Activated T-helper 1 cell treated with anti-CD3 and anti-CD28 coated beads, Interleukin-12 subunit alpha, Interleukin-12 subunit beta, Interleukin-2, Interleukin-4 antibody, amounts not matched to agents 30 ng/mL and 10 ng/mL and 1 ng/mL, durations not matched to agents 14 hours and 24 hours and 36 hours (primary cell): ENCODE results near the gene CTNND2. TPM values are rescaled to one million over a fixed set of nuclear protein-coding genes. Genes with fewer than 3 reads are reported as not detected.
"Not testable (repeated sequence)": the region's sequence is repeated elsewhere in the genome, so short reads cannot be mapped to it uniquely, and the experiment has no call there.

ENCODE experiments used
- DNase-seq: peaks from one replicate; pipeline ENCODE4 v3.0.0; 2021; ENCODE audit warnings: low spot score
- H3K27ac Mint-ChIP-seq: one replicate; pipeline ENCODE4 v1.8.0; 2021; ENCODE audit warnings: mild to moderate bottlenecking, mixed read lengths
- H3K27me3 Mint-ChIP-seq: one replicate; pipeline ENCODE4 v1.8.0; 2022; ENCODE audit warnings: mild to moderate bottlenecking, moderate library complexity, mixed read lengths; ENCODE audit not compliant: insufficient read depth
- H3K36me3 Mint-ChIP-seq: one replicate; pipeline ENCODE4 v1.8.0; 2021; ENCODE audit warnings: low read depth, mixed read lengths
- H3K4me1 Mint-ChIP-seq: one replicate; pipeline ENCODE4 v1.8.0; 2021; ENCODE audit warnings: low read depth, mixed read lengths
- H3K4me3 Mint-ChIP-seq: one replicate; pipeline ENCODE4 v1.8.0; 2021; ENCODE audit warnings: mild to moderate bottlenecking, moderate library complexity, mixed read lengths
- H3K9me3 Mint-ChIP-seq: one replicate; pipeline ENCODE4 v1.8.0; 2021; ENCODE audit warnings: mixed read lengths
- intact Hi-C: fragments of 100-400 bp; cut with micrococcal nuclease; formaldehyde crosslinking; loops from one replicate; pipeline ENCODE4 v1.15.1; 2024
- total RNA-seq: library from RNA; stranded (reverse); gene quantifications from 2 replicates; pipeline ENCODE4 v1.2.3, GENCODE V29; 2022

CTNND2 gene
- total RNA-seq, 1 donor from 2014 or later, result not detected

DNA sequence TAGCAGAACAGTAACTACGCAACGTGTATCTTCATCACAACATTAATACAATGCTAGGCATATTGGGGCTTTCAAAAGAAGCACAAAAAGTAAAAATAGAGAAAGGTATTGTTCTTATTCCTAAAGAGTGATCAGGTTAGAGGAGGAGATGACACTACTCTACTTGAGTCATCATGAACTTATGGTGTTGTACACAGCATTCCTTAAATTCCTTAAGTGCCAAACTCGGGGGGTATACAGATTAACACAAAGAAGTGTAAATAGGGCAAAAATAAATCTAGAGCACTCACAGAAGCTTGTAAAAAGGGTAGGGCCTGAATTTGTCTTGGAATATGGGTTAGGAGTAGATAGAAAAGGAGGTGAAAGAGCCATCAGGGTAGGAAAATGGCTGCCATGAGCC lies 835.2 kb downstream of the CTNND2 start:
- no peaks in the 10 kb centered on the region for H3K4me1 Mint-ChIP-seq
- no peaks in the 10 kb centered on the region for H3K27me3 Mint-ChIP-seq
- no peak overlapping the region for H3K4me3 Mint-ChIP-seq
- no peaks in the 10 kb centered on the region for H3K36me3 Mint-ChIP-seq
- H3K9me3 Mint-ChIP-seq, result no peaks in the 10 kb centered on the region
- no peak for DNase-seq
- intact Hi-C loops, result loop anchor here (10.0 kb wide), 1 partner anchor 154 kb away; no protein-coding TSS in a partner anchor
- H3K27ac Mint-ChIP-seq, result no peak overlapping the region

DNA sequence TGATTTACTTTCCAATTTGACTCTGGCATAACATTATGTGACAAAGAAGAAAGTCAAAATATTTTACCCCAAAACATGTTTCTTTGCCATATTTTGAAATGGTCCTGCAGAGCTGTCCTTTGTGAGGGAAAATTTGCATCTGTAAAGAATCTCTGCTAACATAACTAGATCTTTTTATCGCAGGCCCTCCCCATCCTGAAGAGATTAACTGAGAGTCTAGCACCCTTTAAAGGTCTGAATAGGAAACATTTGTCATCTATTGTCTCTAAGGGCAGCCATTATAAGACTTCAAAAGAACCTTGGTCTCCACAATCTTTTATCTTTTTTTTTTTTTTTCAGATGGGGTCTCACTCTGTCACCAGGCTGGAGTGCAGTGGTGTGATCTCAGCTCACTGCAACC lies 838.5 kb downstream of the CTNND2 start:
- H3K36me3 Mint-ChIP-seq, result not testable (repeated sequence)

DNA sequence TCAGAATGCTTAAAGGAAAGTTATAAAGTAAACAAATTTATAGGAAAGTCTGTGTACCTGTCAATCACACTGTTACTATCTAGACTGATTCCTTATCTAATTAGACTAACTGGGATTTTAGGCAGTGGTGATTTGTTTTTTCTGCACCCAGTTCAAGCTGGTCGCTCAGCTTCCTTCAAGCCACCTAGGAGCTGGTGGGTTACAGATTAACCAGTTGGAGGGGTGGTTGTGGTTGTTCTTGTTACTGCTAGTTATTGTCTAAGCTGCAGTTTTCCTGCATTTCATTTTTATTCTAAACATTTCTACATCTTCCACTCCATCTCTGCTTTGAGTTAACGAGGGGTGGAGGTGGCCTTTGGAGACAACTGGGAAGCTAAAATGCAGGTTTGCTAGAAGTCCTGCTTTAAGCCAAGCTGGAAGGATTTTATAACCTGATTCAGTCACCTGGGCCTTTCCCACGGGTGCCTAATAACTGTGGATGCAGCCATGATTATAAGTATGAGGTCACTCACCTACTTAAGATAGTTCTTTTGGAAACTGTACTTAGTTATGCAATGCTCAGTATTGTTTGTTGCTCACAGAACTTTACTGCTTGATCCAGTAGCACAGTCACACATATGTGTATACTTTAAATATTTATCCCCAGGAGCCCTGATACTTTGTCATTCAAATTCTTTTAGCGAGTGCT lies 839.3 kb downstream of the CTNND2 start:
- Mint-ChIP-seq H3K4me3 (no peak overlapping the region), H3K27me3 (no peaks in the 10 kb centered on the region), H3K36me3 (no peaks in the 10 kb centered on the region), H3K9me3 (no peaks in the 10 kb centered on the region), H3K4me1 (no peaks in the 10 kb centered on the region), H3K27ac (no peak overlapping the region)
- DNase-seq, result no peak
- intact Hi-C loops, result loop anchor here (10.0 kb wide), 1 partner anchor 150 kb away; no protein-coding TSS in a partner anchor

More for the DNA sequence above, 838.5 kb downstream of the CTNND2 start:
- not testable (repeated sequence) for DNase-seq, H3K4me3 Mint-ChIP-seq, H3K4me1 Mint-ChIP-seq, H3K27me3 Mint-ChIP-seq, H3K9me3 Mint-ChIP-seq, H3K27ac Mint-ChIP-seq
- intact Hi-C loops, result loop anchor here (10.0 kb wide), 1 partner anchor 151 kb away; no protein-coding TSS in a partner anchor

DNA sequence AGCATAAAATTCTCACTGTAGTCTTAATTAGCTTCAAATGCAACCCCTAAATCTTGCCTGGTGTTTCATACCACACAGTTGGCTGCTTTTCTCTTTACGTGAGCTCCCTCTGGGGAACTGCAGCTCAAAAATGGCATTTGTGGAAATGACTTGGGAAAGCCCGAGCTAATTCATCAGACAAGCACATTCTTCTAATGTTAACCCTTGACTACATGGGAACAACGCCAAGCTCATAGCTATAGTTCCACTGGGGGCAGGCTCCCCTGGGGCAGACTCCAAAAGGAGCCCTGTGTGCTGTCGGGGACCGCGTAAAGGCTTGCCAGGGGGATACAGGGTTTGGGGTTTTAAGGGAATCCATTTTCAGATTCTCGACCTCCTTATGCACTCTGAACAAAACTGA lies 841.8 kb downstream of the CTNND2 start:
- intact Hi-C loops, result loop anchor here (10.0 kb wide), 1 partner anchor 148 kb away; no protein-coding TSS in a partner anchor
- H3K4me1 Mint-ChIP-seq, result no peaks in the 10 kb centered on the region
- H3K4me3 Mint-ChIP-seq, result no peak overlapping the region
- H3K9me3 Mint-ChIP-seq, result no peaks in the 10 kb centered on the region
- no peaks in the 10 kb centered on the region for H3K36me3 Mint-ChIP-seq
- DNase-seq, result no peak
- H3K27ac Mint-ChIP-seq, result no peak overlapping the region
- H3K27me3 Mint-ChIP-seq, result no peaks in the 10 kb centered on the region

DNA sequence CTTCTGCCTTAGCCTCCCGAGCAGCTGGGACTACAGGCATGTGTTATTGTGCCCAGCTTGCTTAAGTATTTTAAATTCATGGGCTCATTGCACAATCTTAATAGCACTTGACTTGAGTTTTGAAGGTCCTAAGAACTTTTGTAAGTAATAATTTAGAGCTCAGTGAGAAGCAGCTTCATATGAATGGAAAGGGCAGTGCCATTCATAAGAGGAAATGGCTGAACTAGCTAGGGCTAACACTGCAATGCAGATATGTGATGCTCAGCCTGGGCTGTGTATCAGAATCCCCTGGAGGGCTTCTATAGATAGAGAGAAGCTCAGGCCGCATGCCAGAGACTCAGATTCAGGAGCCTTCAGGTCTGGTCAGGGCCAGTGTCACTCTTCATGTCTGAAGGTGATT lies 847.7 kb downstream of the CTNND2 start:
- no peak overlapping the region for H3K27ac Mint-ChIP-seq

DNA sequence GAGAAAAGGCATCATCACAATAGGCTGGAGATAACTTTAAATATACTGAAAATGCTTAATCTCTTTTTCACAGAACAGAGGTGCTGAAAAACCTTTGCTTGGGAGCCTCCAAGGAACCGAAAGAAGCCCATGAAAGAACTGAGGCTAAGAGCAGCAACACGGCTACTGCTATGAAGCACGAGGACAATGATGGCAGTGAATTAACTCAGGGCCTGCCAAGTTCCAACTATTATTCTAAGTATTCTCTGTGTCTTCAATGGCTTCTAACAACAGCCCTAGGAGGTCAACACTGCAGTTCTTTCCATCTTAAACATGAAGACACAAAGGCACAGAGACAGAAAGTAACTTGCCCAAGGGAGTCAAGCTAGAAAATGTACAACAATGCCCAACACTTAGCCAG lies 850.2 kb downstream of the CTNND2 start:
- Mint-ChIP-seq H3K27ac (no peak overlapping the region), H3K9me3 (no peaks in the 10 kb centered on the region), H3K36me3 (no peaks in the 10 kb centered on the region), H3K4me1 (no peaks in the 10 kb centered on the region), H3K27me3 (no peaks in the 10 kb centered on the region), H3K4me3 (no peak overlapping the region)
- no peak for DNase-seq
- intact Hi-C loops, result no loop called here

More for the DNA sequence above, 847.7 kb downstream of the CTNND2 start:
- Mint-ChIP-seq H3K4me3 (no peak overlapping the region), H3K36me3 (no peaks in the 10 kb centered on the region), H3K27me3 (no peaks in the 10 kb centered on the region), H3K9me3 (no peaks in the 10 kb centered on the region), H3K4me1 (no peaks in the 10 kb centered on the region)
- intact Hi-C loops, result no loop called here
- DNase-seq, result no peak

DNA sequence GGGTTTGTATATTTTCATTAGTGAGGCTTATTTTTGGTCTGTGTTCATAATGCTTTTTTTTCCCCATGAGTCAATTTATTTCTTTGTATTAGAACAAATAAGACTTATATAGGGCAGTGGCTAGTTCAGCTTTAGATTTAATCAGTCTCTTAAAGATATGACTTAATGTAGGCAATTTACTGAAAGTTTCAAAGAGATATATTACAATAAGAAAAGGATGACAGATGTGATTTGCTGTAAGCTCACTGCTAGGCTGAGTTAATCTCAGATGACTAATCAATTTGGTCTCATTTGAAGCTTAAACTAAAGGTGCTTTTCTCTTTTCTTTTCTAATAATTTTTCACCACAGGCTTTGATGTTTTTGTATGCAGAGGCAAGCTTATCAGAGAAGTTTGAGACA lies 851.4 kb downstream of the CTNND2 start:
- no peak for DNase-seq
- H3K36me3 Mint-ChIP-seq, result no peaks in the 10 kb centered on the region
- intact Hi-C loops, result no loop called here
- H3K4me3 Mint-ChIP-seq, result no peak overlapping the region
- H3K27ac Mint-ChIP-seq, result no peak overlapping the region
- H3K9me3 Mint-ChIP-seq, result no peaks in the 10 kb centered on the region
- H3K27me3 Mint-ChIP-seq, result no peaks in the 10 kb centered on the region
- no peaks in the 10 kb centered on the region for H3K4me1 Mint-ChIP-seq

DNA sequence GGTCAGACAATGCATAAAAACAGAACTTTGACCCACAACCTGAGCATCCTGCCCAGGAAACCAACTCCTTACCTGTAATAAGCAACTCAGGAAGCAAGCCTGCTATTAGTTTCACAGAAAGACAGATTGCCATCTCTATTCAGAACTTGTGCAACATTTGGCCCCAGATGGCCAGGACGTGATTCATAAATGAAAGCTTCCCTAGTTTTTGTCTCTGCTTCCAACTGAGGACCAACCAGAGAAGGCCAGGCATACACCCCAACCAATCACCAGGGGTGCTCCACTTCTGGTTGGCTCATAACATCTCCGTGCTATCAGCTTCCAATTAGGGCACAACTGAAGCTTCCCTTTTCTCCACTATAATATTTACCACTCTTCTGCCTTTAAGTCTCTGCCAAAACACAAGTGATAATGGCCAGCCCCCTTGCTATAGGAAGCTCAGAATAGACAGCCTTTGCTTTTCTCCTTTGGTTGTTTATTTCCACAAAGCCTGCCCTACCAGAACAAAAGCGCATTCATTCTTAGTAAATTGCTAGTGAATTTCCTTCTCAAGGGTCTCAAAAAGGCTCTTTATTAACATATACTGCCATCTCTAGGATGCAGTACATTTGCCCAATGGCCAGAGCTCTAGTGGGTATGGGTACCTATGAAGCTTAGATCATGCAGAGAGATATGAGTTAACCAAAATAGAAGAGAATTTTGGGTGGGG lies 853.5 kb downstream of the CTNND2 start:
- no peak overlapping the region for H3K27ac Mint-ChIP-seq
- H3K27me3 Mint-ChIP-seq, result no peaks in the 10 kb centered on the region
- H3K4me1 Mint-ChIP-seq, result no peaks in the 10 kb centered on the region
- no peak overlapping the region for H3K4me3 Mint-ChIP-seq
- DNase-seq, result no peak
- intact Hi-C loops, result no loop called here
- no peaks in the 10 kb centered on the region for H3K36me3 Mint-ChIP-seq
- H3K9me3 Mint-ChIP-seq, result no peaks in the 10 kb centered on the region

DNA sequence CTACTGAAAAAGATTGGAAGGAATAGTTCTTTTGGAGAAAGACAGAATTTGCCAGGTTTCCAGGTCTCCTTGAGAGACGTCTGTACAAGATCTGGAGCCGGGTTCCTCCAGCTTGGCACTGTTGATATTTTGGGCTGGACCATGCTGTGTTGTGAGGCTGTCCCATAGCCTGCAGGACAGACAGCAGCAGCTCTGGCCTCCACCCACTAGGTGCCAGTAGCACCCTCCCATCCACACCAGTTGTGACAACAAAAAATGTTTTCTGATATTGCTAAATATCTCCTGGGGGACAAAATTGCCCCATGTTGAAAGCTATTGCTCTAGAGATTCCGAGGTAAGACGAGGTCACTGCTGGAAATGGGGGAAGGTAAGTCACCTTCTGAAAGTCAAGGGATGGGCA lies 855.5 kb downstream of the CTNND2 start:
- Mint-ChIP-seq H3K27ac (no peak overlapping the region), H3K27me3 (no peaks in the 10 kb centered on the region), H3K36me3 (no peaks in the 10 kb centered on the region), H3K9me3 (no peaks in the 10 kb centered on the region), H3K4me1 (no peaks in the 10 kb centered on the region), H3K4me3 (no peak overlapping the region)
- intact Hi-C loops, result no loop called here
- no peak for DNase-seq

DNA sequence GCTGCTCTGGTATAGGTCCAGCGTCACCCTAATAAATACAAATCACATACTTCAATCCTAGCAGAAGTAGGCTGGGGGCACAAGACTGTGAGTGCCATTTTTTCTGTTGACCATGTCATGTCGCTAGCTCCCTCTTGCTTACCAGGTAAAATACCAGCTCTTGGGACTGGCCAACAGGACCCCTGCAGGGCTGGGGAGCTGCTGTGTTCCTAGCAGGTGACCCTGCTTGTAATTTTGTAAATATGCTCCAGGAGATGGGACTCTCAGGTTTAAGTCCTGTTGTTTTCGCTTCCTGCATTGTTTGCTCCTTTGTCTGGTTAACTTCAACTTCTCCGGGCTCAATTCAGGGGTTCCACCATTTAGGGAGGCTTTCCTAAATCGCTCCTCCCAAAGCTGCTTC lies 856.6 kb downstream of the CTNND2 start:
- Mint-ChIP-seq H3K9me3 (no peaks in the 10 kb centered on the region), H3K27ac (no peak overlapping the region), H3K4me1 (no peaks in the 10 kb centered on the region), H3K36me3 (no peaks in the 10 kb centered on the region), H3K27me3 (no peaks in the 10 kb centered on the region), H3K4me3 (no peak overlapping the region)
- intact Hi-C loops, result no loop called here
- DNase-seq, result no peak

DNA sequence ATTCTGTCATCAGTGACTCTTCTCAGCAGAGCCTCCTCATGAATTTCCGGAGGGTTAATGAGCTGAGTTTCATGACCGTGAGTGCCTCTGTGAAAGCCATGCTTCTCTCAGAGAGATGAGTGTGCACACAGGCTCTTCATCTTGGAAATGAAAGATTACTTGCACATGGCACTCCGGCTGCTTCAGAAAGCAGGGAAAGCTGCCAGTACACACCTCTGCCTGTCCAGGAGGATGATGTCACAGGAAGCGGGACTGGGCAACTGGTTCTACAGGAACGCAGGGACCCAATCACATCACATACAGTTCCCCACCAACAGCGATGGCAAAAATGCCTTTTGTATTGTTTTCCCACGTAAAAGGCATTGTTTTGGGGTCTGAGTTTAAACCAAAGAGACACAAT lies 857.2 kb downstream of the CTNND2 start:
- intact Hi-C loops, result no loop called here
- Mint-ChIP-seq H3K36me3 (no peaks in the 10 kb centered on the region), H3K27ac (no peak overlapping the region), H3K9me3 (no peaks in the 10 kb centered on the region), H3K27me3 (no peaks in the 10 kb centered on the region), H3K4me1 (no peaks in the 10 kb centered on the region), H3K4me3 (no peak overlapping the region)
- DNase-seq, result no peak

DNA sequence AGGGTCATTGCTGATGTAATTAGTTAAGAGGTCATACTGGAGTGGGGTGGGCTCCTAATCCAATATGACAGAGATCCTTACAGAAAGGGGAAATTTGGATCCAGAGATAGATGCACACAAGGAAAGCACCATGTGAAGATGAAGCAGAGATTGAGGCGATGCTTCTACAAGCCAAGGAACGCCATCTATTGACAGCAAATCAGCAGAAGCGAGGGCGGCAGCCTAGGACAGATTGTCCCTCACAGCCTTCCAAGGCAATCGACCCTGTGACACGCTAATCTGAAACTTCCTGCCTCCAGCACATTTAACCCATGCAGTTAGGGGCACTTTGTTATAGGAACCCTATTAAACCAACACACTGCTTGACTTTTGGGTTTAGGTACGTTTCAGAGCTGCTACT lies 858.1 kb downstream of the CTNND2 start:
- no peaks in the 10 kb centered on the region for H3K9me3 Mint-ChIP-seq
- H3K4me1 Mint-ChIP-seq, result no peaks in the 10 kb centered on the region
- intact Hi-C loops, result no loop called here
- no peak for DNase-seq
- H3K27me3 Mint-ChIP-seq, result no peaks in the 10 kb centered on the region
- no peaks in the 10 kb centered on the region for H3K36me3 Mint-ChIP-seq
- no peak overlapping the region for H3K4me3 Mint-ChIP-seq
- no peak overlapping the region for H3K27ac Mint-ChIP-seq

DNA sequence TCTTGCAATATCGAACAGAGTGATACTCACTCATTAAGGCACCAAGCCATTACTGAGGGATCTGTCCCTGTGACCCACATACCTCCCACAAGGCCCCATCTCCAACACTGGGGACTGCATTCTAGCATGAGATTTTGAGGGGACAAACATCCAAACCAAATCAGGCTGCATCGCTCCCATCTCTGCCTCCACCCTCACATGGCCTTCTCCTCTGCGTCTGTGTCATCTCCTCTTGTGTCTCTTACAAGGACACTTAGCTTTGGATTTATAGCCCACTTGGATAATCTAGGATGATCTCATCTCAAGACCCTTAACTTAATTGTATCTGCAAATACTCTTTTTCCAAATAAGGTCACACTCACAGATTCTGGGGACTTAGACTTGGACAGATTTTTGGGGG lies 858.8 kb downstream of the CTNND2 start:
- H3K4me3 Mint-ChIP-seq, result no peak overlapping the region
- no peak overlapping the region for H3K27ac Mint-ChIP-seq
- DNase-seq, result no peak
- intact Hi-C loops, result no loop called here
- H3K9me3 Mint-ChIP-seq, result no peaks in the 10 kb centered on the region
- H3K27me3 Mint-ChIP-seq, result no peaks in the 10 kb centered on the region
- no peaks in the 10 kb centered on the region for H3K4me1 Mint-ChIP-seq
- H3K36me3 Mint-ChIP-seq, result no peaks in the 10 kb centered on the region
